Cardiac muscle cell (in vitro differentiated cells and primary cell): ENCODE data around the gene HPSE2. TPM values are rescaled to one million over a fixed set of nuclear protein-coding genes. Genes with fewer than 3 reads are reported as not detected.

Experiments used
- DNase-seq, 2 donors: peaks; one replicate each; pipeline versions ENCODE4 v3.0.0 to v3.0.0-alpha.2; 2010 to 2017; ENCODE audit warnings: low read depth in 1 of 2, low spot score in 1 of 2
- H3K27ac ChIP-seq: fragments of 200-600 bp; sonication (generic); 2 replicates; pipeline ENCODE4 v1.5.1; 2016
- H3K27me3 ChIP-seq: fragments of 200-600 bp; sonication (generic); 2 replicates; pipeline ENCODE4 v1.6.0; 2016; ENCODE audit warnings: control low read depth
- H3K36me3 ChIP-seq: fragments of 200-600 bp; sonication (generic); 2 replicates; pipeline ENCODE4 v1.5.1; 2016; ENCODE audit warnings: control low read depth
- H3K4me1 ChIP-seq: fragments of 200-600 bp; sonication (generic); 2 replicates; pipeline ENCODE4 v1.8.1; 2017; ENCODE audit warnings: low read depth, mild to moderate bottlenecking, mixed run types
- H3K4me3 ChIP-seq: fragments of 200-600 bp; sonication (generic); 2 replicates; pipeline ENCODE4 v1.5.1; 2016; ENCODE audit warnings: mild to moderate bottlenecking
- H3K9me3 ChIP-seq: fragments of 200-600 bp; sonication (generic); 2 replicates; pipeline ENCODE4 v1.5.1; 2017; ENCODE audit warnings: low read depth, mild to moderate bottlenecking, control low read depth
- polyA plus RNA-seq: library from polyadenylated mRNA; unstranded; fragments of >200 nt; fragmentation: Nextera tagmentation; extraction: Ambion mirVana; gene quantifications from 2 replicates; pipeline ENCODE4 v1.2.1, GENCODE V29; 2016
- total RNA-seq: library from RNA; depleted of rRNA; stranded (reverse); fragments of >200 nt; gene quantifications from 2 replicates; pipeline ENCODE4 v1.2.3, GENCODE V29; 2016
- TF ChIP-seq, protein P1 (sequence below): IDR thresholded peaks from 2 replicates; pipeline ENCODE4 v1.5.1; 2012; ENCODE audit warnings: low read depth, mild to moderate bottlenecking, low read length

The HPSE2 gene
- total and polyA plus RNA-seq, 2 experiments from 2014 or later = 0.87 to 6.1 TPM

- TF ChIP-seq, protein P1, sequence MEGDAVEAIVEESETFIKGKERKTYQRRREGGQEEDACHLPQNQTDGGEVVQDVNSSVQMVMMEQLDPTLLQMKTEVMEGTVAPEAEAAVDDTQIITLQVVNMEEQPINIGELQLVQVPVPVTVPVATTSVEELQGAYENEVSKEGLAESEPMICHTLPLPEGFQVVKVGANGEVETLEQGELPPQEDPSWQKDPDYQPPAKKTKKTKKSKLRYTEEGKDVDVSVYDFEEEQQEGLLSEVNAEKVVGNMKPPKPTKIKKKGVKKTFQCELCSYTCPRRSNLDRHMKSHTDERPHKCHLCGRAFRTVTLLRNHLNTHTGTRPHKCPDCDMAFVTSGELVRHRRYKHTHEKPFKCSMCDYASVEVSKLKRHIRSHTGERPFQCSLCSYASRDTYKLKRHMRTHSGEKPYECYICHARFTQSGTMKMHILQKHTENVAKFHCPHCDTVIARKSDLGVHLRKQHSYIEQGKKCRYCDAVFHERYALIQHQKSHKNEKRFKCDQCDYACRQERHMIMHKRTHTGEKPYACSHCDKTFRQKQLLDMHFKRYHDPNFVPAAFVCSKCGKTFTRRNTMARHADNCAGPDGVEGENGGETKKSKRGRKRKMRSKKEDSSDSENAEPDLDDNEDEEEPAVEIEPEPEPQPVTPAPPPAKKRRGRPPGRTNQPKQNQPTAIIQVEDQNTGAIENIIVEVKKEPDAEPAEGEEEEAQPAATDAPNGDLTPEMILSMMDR = no peak
Measured at GRCh38 chr10:99042051-99042771, 193.4 kb downstream of the HPSE2 start.

GRCh38 chr10:99041468-99041867 is 194.2 kb downstream of the HPSE2 start:
- Histone ChIP-seq H3K4me3 (no peak overlapping the region), H3K27me3 (no peaks in the 10 kb centered on the region), H3K9me3 (no peaks in the 10 kb centered on the region), H3K27ac (no peak overlapping the region), H3K36me3 (no peaks in the 10 kb centered on the region), H3K4me1 (no peaks in the 10 kb centered on the region)
- DNase-seq = no peak
- TF ChIP-seq, protein P1 = no peak

More at GRCh38 chr10:99042051-99042771, 193.4 kb downstream of the HPSE2 start:
- H3K36me3 ChIP-seq = no peaks in the 10 kb centered on the region
- H3K27ac ChIP-seq = no peak overlapping the region
- H3K27me3 ChIP-seq = no peaks in the 10 kb centered on the region
- no peak for DNase-seq
- no peaks in the 10 kb centered on the region for H3K4me1 ChIP-seq
- H3K4me3 ChIP-seq = no peak overlapping the region
- no peaks in the 10 kb centered on the region for H3K9me3 ChIP-seq

DNA sequence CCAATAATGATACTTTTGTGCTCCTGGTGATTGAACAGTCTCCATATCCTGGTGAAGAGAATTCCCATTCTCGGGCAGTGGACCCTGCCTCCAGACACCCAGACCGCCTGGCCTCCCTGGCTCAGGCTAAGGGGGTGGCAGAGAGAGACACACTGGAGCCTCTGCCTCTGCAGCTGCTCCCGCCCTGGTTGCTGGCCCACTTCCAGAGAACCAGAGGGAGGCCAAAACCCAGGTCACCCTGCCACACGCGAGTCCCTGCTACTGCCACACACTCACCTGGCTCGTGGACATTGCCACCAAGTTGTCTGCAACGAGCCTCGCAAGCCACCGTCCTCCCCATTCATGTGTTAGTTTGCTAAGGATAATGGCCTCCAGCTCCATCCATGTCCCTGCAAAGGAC is 221.8 kb downstream of the HPSE2 start:
- no peaks in the 10 kb centered on the region for H3K27me3 ChIP-seq
- TF ChIP-seq, protein P1 = no peak
- no peaks in the 10 kb centered on the region for H3K36me3 ChIP-seq
- no peak for DNase-seq
- H3K4me1 ChIP-seq = peaks cover 9% of the 10 kb centered on the region
- H3K4me3 ChIP-seq = no peak overlapping the region
- no peak overlapping the region for H3K27ac ChIP-seq
- no peaks in the 10 kb centered on the region for H3K9me3 ChIP-seq

- H3K27me3 ChIP-seq = no peaks in the 10 kb centered on the region
- H3K27ac ChIP-seq = no peak overlapping the region
- peaks cover 9% of the 10 kb centered on the region for H3K4me1 ChIP-seq
Measured at GRCh38 chr10:99010286-99010685, 225.4 kb downstream of the HPSE2 start.

GRCh38 chr10:99008054-99008453 is 227.6 kb downstream of the HPSE2 start:
- Histone ChIP-seq H3K9me3 (no peaks in the 10 kb centered on the region), H3K4me1 (peaks cover 9% of the 10 kb centered on the region), H3K27me3 (no peaks in the 10 kb centered on the region), H3K36me3 (no peaks in the 10 kb centered on the region), H3K4me3 (no peak overlapping the region), H3K27ac (no peak overlapping the region)
- no peak for DNase-seq
- TF ChIP-seq, protein P1 = no peak

More at GRCh38 chr10:99010286-99010685, 225.4 kb downstream of the HPSE2 start:
- TF ChIP-seq, protein P1 = no peak
- Histone ChIP-seq H3K36me3 (no peaks in the 10 kb centered on the region), H3K4me3 (no peak overlapping the region), H3K9me3 (no peaks in the 10 kb centered on the region)
- DNase-seq = no peak
